ENCODE measurements around the gene FOXRED1. TPM values are rescaled to one million over a fixed set of nuclear protein-coding genes. Genes with fewer than 3 reads are reported as not detected.
A peak's percentile ranks its signal among the peaks of the same experiment; 100 is the strongest.
"Not testable (repeated sequence)": the region's sequence is repeated elsewhere in the genome, so short reads cannot be mapped to it uniquely, and the experiment has no call there.

FOXRED1 gene
- total RNA-seq: 11.2 and 17.5 TPM in 2 replicates

- DNase-seq: peak; percentile 99
Observed at GRCh38 chr11:126268708-126269579, at the start of gene FOXRED1, which contains the start of gene SRPRA. Gene FOXRED1, plus strand, starts transcription at chr11:126269154. Its CDS starts 53 bp downstream, at chr11:126269207. Gene SRPRA, minus strand, starts transcription at chr11:126268895. Its CDS starts 91 bp downstream, at chr11:126268804.

GRCh38 chr11:126219547-126219946 is 49.4 kb upstream of the FOXRED1 start:
- DNase-seq: no peak

- DNase-seq: no peak
Observed at GRCh38 chr11:126224647-126225294, 44.2 kb upstream of the FOXRED1 start.

GRCh38 chr11:126225295-126225665 is 43.7 kb upstream of the FOXRED1 start:
- DNase-seq: no peak

GRCh38 chr11:126226334-126227084 is 42.4 kb upstream of the FOXRED1 start:
- no peak for DNase-seq

GRCh38 chr11:126229858-126230540 is 39.0 kb upstream of the FOXRED1 start:
- peak; percentile 58 for DNase-seq

- peak; percentile 86 for DNase-seq
Observed at GRCh38 chr11:126231725-126232459, 37.1 kb upstream of the FOXRED1 start.

GRCh38 chr11:126232683-126233082 is 36.3 kb upstream of the FOXRED1 start:
- peak; percentile 37 for DNase-seq

- DNase-seq: peak; percentile 16
Observed at GRCh38 chr11:126233391-126233790, 35.6 kb upstream of the FOXRED1 start.

GRCh38 chr11:126246636-126247035 is 22.3 kb upstream of the FOXRED1 start:
- DNase-seq: peak; percentile 88

- no peak for DNase-seq
Observed at GRCh38 chr11:126253265-126253664, 15.7 kb upstream of the FOXRED1 start.

- DNase-seq: no peak
Observed at GRCh38 chr11:126254819-126255218, 14.1 kb upstream of the FOXRED1 start.

- not testable (repeated sequence) for DNase-seq
Observed at GRCh38 chr11:126255507-126255906, 13.4 kb upstream of the FOXRED1 start.

- no peak for DNase-seq
Observed at GRCh38 chr11:126256216-126256615, 12.7 kb upstream of the FOXRED1 start.

GRCh38 chr11:126257144-126257543 is 11.8 kb upstream of the FOXRED1 start:
- DNase-seq: no peak

- DNase-seq: peak; percentile 22
Observed at GRCh38 chr11:126257764-126258163, 11.2 kb upstream of the FOXRED1 start.

GRCh38 chr11:126262216-126262615 is 6.7 kb upstream of the FOXRED1 start:
- DNase-seq: no peak

GRCh38 chr11:126263489-126263888 is 5.5 kb upstream of the FOXRED1 start:
- no peak for DNase-seq

GRCh38 chr11:126265811-126266210 is 3.1 kb upstream of the FOXRED1 start:
- DNase-seq: peak; percentile 64

GRCh38 chr11:126267650-126268049 is 1.3 kb upstream of the FOXRED1 start:
- no peak for DNase-seq

- no peak for DNase-seq
Observed at GRCh38 chr11:126268361-126268707, 620 bp upstream of the FOXRED1 start.

- DNase-seq: no peak
Observed at GRCh38 chr11:126277322-126277721, 8.4 kb downstream of the FOXRED1 start.
